ENCODE results near the gene SESN3.
A peak's percentile ranks its signal among the peaks of the same experiment; 100 is the strongest.

The SESN3 gene

DNA sequence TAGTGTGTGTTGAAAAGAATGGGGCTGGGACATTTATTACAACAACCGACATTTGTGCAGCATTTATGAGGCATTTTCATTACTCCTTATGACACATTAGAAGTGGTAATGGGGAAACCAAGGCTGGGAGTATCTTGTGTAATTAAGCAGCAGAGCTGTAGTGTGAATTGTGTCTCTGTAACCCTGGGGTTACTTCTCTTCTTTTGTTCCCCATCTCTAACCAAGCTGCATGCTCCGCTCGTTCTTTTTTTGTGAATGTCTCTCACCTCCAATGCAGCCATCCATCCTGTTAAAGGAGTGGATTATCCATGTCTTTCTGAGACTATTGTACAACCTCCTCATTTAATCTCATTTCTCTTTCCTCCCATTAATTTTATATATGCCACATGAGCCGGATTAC is 75.6 kb downstream of the SESN3 start:
- Histone ChIP-seq H3K27ac (ENCODE audit: extremely low read depth, low read depth, low read length) (no peak overlapping the region), H3K36me3 (ENCODE audit: control insufficient read depth in 2 of 2, insufficient read depth in 1 of 2, low read length in 2 of 2) (no peaks in the 10 kb centered on the region), H3K4me1 (ENCODE audit: control insufficient read depth, insufficient read depth, low read length) (no peaks in the 10 kb centered on the region; the same call in 1 of the 2 replicates), H3K9me3 (ENCODE audit: control insufficient read depth, insufficient read depth, low read depth, low read length) (no peaks in the 10 kb centered on the region), H3K4me3 (ENCODE audit: low read depth, low read length) (no peak overlapping the region)
- ChIA-PET POLR2A (no interaction called here), CTCF (interaction anchor here (0.6 to 7.5 kb wide), 22 partner anchors 9 to 1269 kb away, joined by 3 to 169 read pairs (median 4); no protein-coding TSS in a partner anchor)
- peak; percentile 52; the same call in 1 of the 2 replicates for TF ChIP-seq ZNF596 (tag by site-specific recombination; IDR thresholded peaks at IDR 0.05)
- TF ChIP-seq ZNF366 (tag by site-specific recombination; conservative IDR thresholded peaks at IDR 0.05): no peak

DNA sequence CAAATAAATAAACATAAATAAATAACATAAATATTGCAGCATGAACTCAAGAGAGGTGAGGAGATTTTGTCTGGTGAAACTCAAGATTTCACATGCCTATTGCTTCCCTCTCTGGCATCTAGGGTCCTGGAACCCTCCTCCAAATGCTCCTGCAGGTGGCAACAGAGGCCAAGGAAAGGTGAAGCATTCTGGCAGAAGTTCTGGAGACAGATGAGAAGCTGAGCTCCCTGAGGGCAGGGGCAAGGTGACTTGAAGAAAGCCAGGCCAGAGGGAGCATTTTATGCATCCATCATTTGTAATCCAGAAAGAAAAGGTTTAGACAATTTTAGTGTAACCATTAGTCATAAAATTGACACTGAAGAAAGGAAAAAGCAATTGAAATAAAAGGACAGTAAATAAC is 76.5 kb downstream of the SESN3 start:
- Histone ChIP-seq H3K4me3 (ENCODE audit: low read depth, low read length) (no peak overlapping the region), H3K27ac (ENCODE audit: extremely low read depth, low read depth, low read length) (no peak overlapping the region), H3K4me1 (ENCODE audit: control insufficient read depth, insufficient read depth, low read length) (no peaks in the 10 kb centered on the region; the same call in 1 of the 2 replicates), H3K9me3 (ENCODE audit: control insufficient read depth, insufficient read depth, low read depth, low read length) (no peaks in the 10 kb centered on the region), H3K36me3 (ENCODE audit: control insufficient read depth in 2 of 2, insufficient read depth in 1 of 2, low read length in 2 of 2) (no peaks in the 10 kb centered on the region)
- POLR2A ChIA-PET: no interaction called here
- TF ChIP-seq ZNF571 (tag by site-specific recombination; IDR thresholded peaks at IDR 0.05): no peak
- no peak for TF ChIP-seq ZBTB6 (tag by site-specific recombination; IDR thresholded peaks at IDR 0.05)
- peak; percentile 82 for TF ChIP-seq CTCF (tag by site-specific recombination; IDR thresholded peaks at IDR 0.05)
- no peak for TF ChIP-seq ZNF747 (tag by site-specific recombination; IDR thresholded peaks at IDR 0.05)
- peak; percentile 84 for TF ChIP-seq ZNF654 (tag by site-specific recombination; IDR thresholded peaks at IDR 0.05; ENCODE audit: low read depth)
- TF ChIP-seq TRIM28 (IDR thresholded peaks at IDR 0.05; ENCODE audit: borderline replicate concordance, low read length): peak; percentile 66; the same call in 1 of the 2 replicates
- 0 out of 2 replicates have a peak, but pooled peaks have one; percentile 11 for TF ChIP-seq ZXDB (tag by site-specific recombination; IDR thresholded peaks at IDR 0.05)
- peak; percentile 49; the same call in 1 of the 2 replicates for TF ChIP-seq ZNF335 (tag by site-specific recombination; conservative IDR thresholded peaks at IDR 0.05)
- CTCF ChIA-PET: interaction anchor here (0.6 to 7.5 kb wide), 49 partner anchors 10 to 1282 kb away, joined by 3 to 169 read pairs (median 3); partner anchors contain the start of genes FAM76B and SESN3

DNA sequence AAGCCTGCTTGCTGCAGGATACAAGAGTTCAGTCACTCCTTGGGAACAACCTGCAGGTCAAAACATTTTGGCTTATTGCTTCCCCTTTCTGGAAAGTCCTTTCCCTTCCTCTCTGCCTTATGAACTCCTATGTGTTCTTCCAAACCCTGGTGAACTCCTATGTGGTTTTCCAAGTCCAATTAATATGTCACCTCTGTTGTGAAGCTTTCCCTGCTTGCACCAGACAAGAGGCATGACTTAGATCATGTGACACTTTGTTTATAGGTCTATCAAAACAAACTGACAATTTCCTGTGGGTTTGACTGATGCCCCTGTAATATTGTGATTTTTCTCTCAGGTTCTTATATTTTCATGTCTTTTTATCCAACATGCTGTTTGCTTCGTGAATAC is 77.2 kb downstream of the SESN3 start:
- Histone ChIP-seq H3K4me1 (ENCODE audit: control insufficient read depth, insufficient read depth, low read length) (no peaks in the 10 kb centered on the region; the same call in 1 of the 2 replicates), H3K36me3 (ENCODE audit: control insufficient read depth in 2 of 2, insufficient read depth in 1 of 2, low read length in 2 of 2) (no peaks in the 10 kb centered on the region), H3K9me3 (ENCODE audit: control insufficient read depth, insufficient read depth, low read depth, low read length) (no peaks in the 10 kb centered on the region), H3K4me3 (ENCODE audit: low read depth, low read length) (no peak overlapping the region), H3K27ac (ENCODE audit: extremely low read depth, low read depth, low read length) (no peak overlapping the region)
- TF ChIP-seq YY2 (tag by site-specific recombination; IDR thresholded peaks at IDR 0.05) (no peak), BCL11B (tag by site-specific recombination; IDR thresholded peaks at IDR 0.05; ENCODE audit: low read depth) (no peak), ZNF664 (tag by site-specific recombination; IDR thresholded peaks at IDR 0.05) (no peak), ZFP3 (tag by site-specific recombination; IDR thresholded peaks at IDR 0.05; ENCODE audit: low read depth) (peak; percentile 55)
- POLR2A ChIA-PET: no interaction called here
- CTCF ChIA-PET: interaction anchor here (0.6 to 7.5 kb wide), 37 partner anchors 10 to 1311 kb away, joined by 3 to 169 read pairs (median 3); partner anchors contain the start of genes FAM76B and SESN3

All from HEK293 (cell line).